Neural progenitor cell (in vitro differentiated cells): ENCODE results near the gene NRG3.

Source experiments
- EZH2 ChIP-seq: fragments of 200-600 bp; sonication (generic); IDR thresholded peaks from 2 replicates; pipeline ENCODE4 v1.6.1; 2017; ENCODE audit warnings: antibody characterized with exemption, mild to moderate bottlenecking, moderate library complexity
- TF ChIP-seq, protein P1 (sequence below): fragments of 200-600 bp; sonication (generic); IDR thresholded peaks from 2 replicates; pipeline ENCODE4 v1.5.1; 2017; ENCODE audit warnings: antibody characterized with exemption, mild to moderate bottlenecking

DNA sequence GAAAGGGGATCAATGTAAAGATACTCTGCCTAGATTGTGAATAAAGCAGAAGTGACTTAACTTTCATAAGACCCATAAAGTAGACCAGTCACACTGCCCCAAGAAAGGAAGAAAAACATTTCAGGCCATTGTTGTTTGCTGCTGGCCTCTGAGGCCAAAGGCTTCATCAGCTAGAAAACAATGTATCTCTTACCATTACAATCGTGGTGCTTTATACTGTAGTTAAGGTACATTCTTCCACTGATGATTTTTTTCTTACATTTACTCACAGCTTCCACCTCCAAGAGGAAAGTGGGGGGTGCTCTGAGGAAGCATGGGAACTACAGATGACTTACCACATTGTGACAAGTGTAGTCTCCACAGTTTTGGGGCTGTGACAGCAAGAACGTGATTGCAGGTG, 68.6 kb downstream of the NRG3 start:
- TF ChIP-seq, protein P1, sequence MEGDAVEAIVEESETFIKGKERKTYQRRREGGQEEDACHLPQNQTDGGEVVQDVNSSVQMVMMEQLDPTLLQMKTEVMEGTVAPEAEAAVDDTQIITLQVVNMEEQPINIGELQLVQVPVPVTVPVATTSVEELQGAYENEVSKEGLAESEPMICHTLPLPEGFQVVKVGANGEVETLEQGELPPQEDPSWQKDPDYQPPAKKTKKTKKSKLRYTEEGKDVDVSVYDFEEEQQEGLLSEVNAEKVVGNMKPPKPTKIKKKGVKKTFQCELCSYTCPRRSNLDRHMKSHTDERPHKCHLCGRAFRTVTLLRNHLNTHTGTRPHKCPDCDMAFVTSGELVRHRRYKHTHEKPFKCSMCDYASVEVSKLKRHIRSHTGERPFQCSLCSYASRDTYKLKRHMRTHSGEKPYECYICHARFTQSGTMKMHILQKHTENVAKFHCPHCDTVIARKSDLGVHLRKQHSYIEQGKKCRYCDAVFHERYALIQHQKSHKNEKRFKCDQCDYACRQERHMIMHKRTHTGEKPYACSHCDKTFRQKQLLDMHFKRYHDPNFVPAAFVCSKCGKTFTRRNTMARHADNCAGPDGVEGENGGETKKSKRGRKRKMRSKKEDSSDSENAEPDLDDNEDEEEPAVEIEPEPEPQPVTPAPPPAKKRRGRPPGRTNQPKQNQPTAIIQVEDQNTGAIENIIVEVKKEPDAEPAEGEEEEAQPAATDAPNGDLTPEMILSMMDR = no peak
- no peak for TF ChIP-seq EZH2
